Stimulated activated CD8-positive, alpha-beta memory T cell treated with anti-CD3 and anti-CD28 coated beads, Interleukin-15, amount 100 ng/mL, for 24 hours (primary cell): ENCODE measurements around the gene RUNX2.

Source experiments
- DNase-seq: peaks from one replicate; pipeline ENCODE4 v3.0.0-alpha.2; 2020; ENCODE audit warnings: low read depth

Gene RUNX2

GRCh38 chr6:45521226-45521625 lies 193.1 kb downstream of the RUNX2 start:
- DNase-seq, result no peak

- no peak for DNase-seq
Measured at GRCh38 chr6:45522486-45522885, 194.4 kb downstream of the RUNX2 start.

- no peak for DNase-seq
Measured at GRCh38 chr6:45527210-45527609, 199.1 kb downstream of the RUNX2 start.

GRCh38 chr6:45531999-45532595 lies 204.0 kb downstream of the RUNX2 start:
- no peak for DNase-seq

GRCh38 chr6:45532721-45533210 lies 204.6 kb downstream of the RUNX2 start:
- DNase-seq, result no peak

GRCh38 chr6:45533386-45533785 lies 205.3 kb downstream of the RUNX2 start:
- no peak for DNase-seq

GRCh38 chr6:45535933-45536332 lies 207.8 kb downstream of the RUNX2 start:
- DNase-seq, result no peak

- DNase-seq, result no peak
Measured at GRCh38 chr6:45537539-45537938, 209.4 kb downstream of the RUNX2 start.

- no peak for DNase-seq
Measured at GRCh38 chr6:45538641-45539547, 210.8 kb downstream of the RUNX2 start.

GRCh38 chr6:45540375-45540920 lies 212.3 kb downstream of the RUNX2 start:
- no peak for DNase-seq

GRCh38 chr6:45541934-45542333 lies 213.8 kb downstream of the RUNX2 start:
- DNase-seq, result no peak

GRCh38 chr6:45543298-45544235 lies 215.4 kb downstream of the RUNX2 start:
- no peak for DNase-seq

- no peak for DNase-seq
Measured at GRCh38 chr6:45545416-45545815, 217.3 kb downstream of the RUNX2 start.

- DNase-seq, result no peak
Measured at GRCh38 chr6:45548657-45549515, 220.8 kb downstream of the RUNX2 start.

- no peak for DNase-seq
Measured at GRCh38 chr6:45552536-45552935, 224.4 kb downstream of the RUNX2 start.

- DNase-seq, result no peak
Measured at GRCh38 chr6:45553730-45554344, 225.7 kb downstream of the RUNX2 start.

GRCh38 chr6:45554591-45554990 lies 226.5 kb downstream of the RUNX2 start:
- no peak for DNase-seq

- DNase-seq, result no peak
Measured at GRCh38 chr6:45555981-45556771, 228.0 kb downstream of the RUNX2 start.

- DNase-seq, result no peak
Measured at GRCh38 chr6:45556828-45557227, 228.7 kb downstream of the RUNX2 start.

- DNase-seq, result no peak
Measured at GRCh38 chr6:45557454-45557853, 229.3 kb downstream of the RUNX2 start.
